ENCODE results near the gene TRIM63. TPM values are rescaled to one million over a fixed set of nuclear protein-coding genes. Genes with fewer than 3 reads are reported as not detected.

TRIM63 gene
- total and polyA plus RNA-seq, 2 of the 13 experiments (the other 11 are each of a cell fraction or from before 2014, with no cell fraction given) = not detected

DNA sequence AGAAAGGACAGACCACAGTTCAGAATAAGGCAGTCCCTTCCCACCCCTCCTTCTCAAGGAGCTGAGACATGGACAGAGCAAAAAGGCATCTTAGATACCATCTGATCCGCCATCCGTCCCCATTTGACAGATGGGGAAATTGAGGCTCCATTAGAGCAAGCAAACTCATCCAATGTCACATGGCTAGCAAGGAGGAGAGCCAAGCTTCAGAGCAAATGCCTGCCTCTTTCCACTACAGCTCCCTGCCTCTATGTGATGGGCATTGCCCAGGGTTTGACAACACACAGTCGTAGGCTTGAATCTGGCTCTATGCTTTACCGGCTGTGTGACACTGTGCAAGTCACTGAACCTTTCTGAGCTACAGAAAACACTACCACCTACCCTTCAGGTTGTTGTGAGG is 25.5 kb downstream of the TRIM63 start:
- Histone ChIP-seq H3K27ac (ENCODE audit: extremely low read length, insufficient read depth, low read length) (no peak overlapping the region), H3K9ac (ENCODE audit: insufficient read depth, low read depth, low read length) (no peak overlapping the region), H3K4me3 (replicated peaks in 1 of 3; ENCODE audit: insufficient read depth in 1 of 3, low read depth in 2 of 3, low read length in 3 of 3) (no peak overlapping the region), H2AFZ (ENCODE audit: low read length) (no peak overlapping the region), H3K36me3 (replicated peaks in 1 of 2; ENCODE audit: control insufficient read depth in 1 of 2, insufficient read depth in 2 of 2, low read length in 2 of 2) (no peaks in the 10 kb centered on the region), H3K4me2 (ENCODE audit: low read depth, low read length) (no peak overlapping the region), H4K20me1 (ENCODE audit: insufficient read depth, low read length) (no peaks in the 10 kb centered on the region), H3K4me1 (ENCODE audit: insufficient read depth, low read length) (peaks cover 10% of the 10 kb centered on the region; the same call in 1 of the 2 replicates), H3K27me3 (ENCODE audit: control insufficient read depth in 1 of 2, insufficient read depth in 2 of 2, low read length in 2 of 2) (peaks cover 20 to 76% of the 10 kb centered on the region in 2 experiments), H3K79me2 (ENCODE audit: insufficient read depth, low read length) (no peaks in the 10 kb centered on the region), H3K9me3 (ENCODE audit: low read length) (no peaks in the 10 kb centered on the region)
- 16% methylated on average over 3 of the region's 4 CpGs for WGBS (ENCODE audit: low lambda C conversion rate)
- intact Hi-C loops (cut with micrococcal nuclease; ENCODE audit: unreplicated experiment) = no loop called here
- no TSS peak for BruUV-seq (replicated peaks)
- in situ Hi-C loops (cut with HindIII; ENCODE audit: extremely low pct_ligation_motif_present, low pct_unique_long_range_greater_than_20kb) = no loop called here
- TF ChIP-seq SIX4 (CRISPR knock-in tag; IDR thresholded peaks at IDR 0.05) = no peak
- TF ChIP-seq LCORL (IDR thresholded peaks at IDR 0.05) = no peak
- no peak for TF ChIP-seq LCORL (CRISPR knock-in tag; IDR thresholded peaks at IDR 0.05)
- TF ChIP-seq, protein P1, sequence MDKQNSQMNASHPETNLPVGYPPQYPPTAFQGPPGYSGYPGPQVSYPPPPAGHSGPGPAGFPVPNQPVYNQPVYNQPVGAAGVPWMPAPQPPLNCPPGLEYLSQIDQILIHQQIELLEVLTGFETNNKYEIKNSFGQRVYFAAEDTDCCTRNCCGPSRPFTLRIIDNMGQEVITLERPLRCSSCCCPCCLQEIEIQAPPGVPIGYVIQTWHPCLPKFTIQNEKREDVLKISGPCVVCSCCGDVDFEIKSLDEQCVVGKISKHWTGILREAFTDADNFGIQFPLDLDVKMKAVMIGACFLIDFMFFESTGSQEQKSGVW (CRISPR knock-in tag; IDR thresholded peaks at IDR 0.05; ENCODE audit: borderline replicate concordance) = no peak
- no peak for TF ChIP-seq ZBTB39 (CRISPR knock-in tag; IDR thresholded peaks at IDR 0.05)
- TF ChIP-seq TCF7L2 (IDR thresholded peaks at IDR 0.05; ENCODE audit: low read depth, low read length) = no peak
- no peak for TF ChIP-seq ZNF549 (CRISPR knock-in tag; IDR thresholded peaks at IDR 0.05)
- TF ChIP-seq ARID4A (CRISPR knock-in tag; IDR thresholded peaks at IDR 0.05; ENCODE audit: borderline replicate concordance) = no peak
- TF ChIP-seq ZNF674 (CRISPR knock-in tag; IDR thresholded peaks at IDR 0.05; ENCODE audit: low read depth) = no peak
- no peak for TF ChIP-seq DRAP1 (CRISPR knock-in tag; IDR thresholded peaks at IDR 0.05)
- no peak for TF ChIP-seq PCBP2 (optimal IDR thresholded peaks at IDR 0.05; ENCODE audit: low read depth, low read length, poor library complexity, severe bottlenecking)
- no peak for TF ChIP-seq ZBTB7B (CRISPR knock-in tag; IDR thresholded peaks at IDR 0.05)
- TF ChIP-seq NFRKB (IDR thresholded peaks at IDR 0.05) = no peak
- no peak for TF ChIP-seq PRMT3 (CRISPR knock-in tag; IDR thresholded peaks at IDR 0.05; ENCODE audit: borderline replicate concordance, low read depth)
- no peak for TF ChIP-seq FOXO1 (CRISPR knock-in tag; IDR thresholded peaks at IDR 0.05)
- TF ChIP-seq, protein P2, sequence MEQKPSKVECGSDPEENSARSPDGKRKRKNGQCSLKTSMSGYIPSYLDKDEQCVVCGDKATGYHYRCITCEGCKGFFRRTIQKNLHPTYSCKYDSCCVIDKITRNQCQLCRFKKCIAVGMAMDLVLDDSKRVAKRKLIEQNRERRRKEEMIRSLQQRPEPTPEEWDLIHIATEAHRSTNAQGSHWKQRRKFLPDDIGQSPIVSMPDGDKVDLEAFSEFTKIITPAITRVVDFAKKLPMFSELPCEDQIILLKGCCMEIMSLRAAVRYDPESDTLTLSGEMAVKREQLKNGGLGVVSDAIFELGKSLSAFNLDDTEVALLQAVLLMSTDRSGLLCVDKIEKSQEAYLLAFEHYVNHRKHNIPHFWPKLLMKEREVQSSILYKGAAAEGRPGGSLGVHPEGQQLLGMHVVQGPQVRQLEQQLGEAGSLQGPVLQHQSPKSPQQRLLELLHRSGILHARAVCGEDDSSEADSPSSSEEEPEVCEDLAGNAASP (CRISPR knock-in tag; IDR thresholded peaks at IDR 0.05; ENCODE audit: borderline replicate concordance) = no peak
- CTCF ChIA-PET (ENCODE audit: low intra/inter-chr PET ratio, low total read pairs) = no interaction called here
- FAIRE-seq (no peak), DNase-seq (ENCODE audit: low spot score) (no peak), ATAC-seq (no peak)
- POLR2A ChIA-PET = no interaction called here
